ENCODE results near the gene LCP2. TPM values are rescaled to one million over a fixed set of nuclear protein-coding genes. Genes with fewer than 3 reads are reported as not detected.

The LCP2 gene
- total RNA-seq, 1 donor from 2014 or later, result 25.5 TPM

DNA sequence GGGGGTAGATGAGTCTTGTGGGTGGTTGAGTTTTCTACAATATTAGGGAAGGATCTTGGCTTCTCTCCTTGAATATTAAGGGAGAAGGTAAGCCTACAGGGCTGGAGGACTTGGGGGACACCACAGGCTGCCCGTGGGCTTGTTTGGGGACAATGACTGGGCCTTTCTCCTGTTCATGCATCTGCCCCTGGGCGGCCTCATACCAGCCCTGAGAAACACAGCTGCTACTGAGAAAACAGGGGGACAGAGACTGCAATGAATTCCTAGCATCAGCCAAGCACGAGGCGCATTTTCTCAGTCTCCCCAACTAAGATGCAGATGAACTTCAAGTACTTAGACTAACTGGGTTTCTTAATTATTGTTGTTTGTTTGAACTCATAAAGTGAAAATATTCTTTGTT lies 40.2 kb downstream of the LCP2 start:
- DNase-seq (ENCODE audit: extremely low spot score in 2 of 2), result no peak
- Histone ChIP-seq H3K4me1 (peaks cover 9% of the 10 kb centered on the region), H3K27ac (no peak overlapping the region), H3K4me3 (no peak overlapping the region), H3K9me3 (no peaks in the 10 kb centered on the region), H3K27me3 (no peaks in the 10 kb centered on the region), H3K36me3 (no peaks in the 10 kb centered on the region)
- TF ChIP-seq POLR2A (IDR thresholded peaks at IDR 0.05) (no peak), POLR2AphosphoS5 (IDR thresholded peaks at IDR 0.05; ENCODE audit: insufficient read depth in 1 of 2, low read depth in 1 of 2) (no peak)
- TF ChIP-seq, protein P1, sequence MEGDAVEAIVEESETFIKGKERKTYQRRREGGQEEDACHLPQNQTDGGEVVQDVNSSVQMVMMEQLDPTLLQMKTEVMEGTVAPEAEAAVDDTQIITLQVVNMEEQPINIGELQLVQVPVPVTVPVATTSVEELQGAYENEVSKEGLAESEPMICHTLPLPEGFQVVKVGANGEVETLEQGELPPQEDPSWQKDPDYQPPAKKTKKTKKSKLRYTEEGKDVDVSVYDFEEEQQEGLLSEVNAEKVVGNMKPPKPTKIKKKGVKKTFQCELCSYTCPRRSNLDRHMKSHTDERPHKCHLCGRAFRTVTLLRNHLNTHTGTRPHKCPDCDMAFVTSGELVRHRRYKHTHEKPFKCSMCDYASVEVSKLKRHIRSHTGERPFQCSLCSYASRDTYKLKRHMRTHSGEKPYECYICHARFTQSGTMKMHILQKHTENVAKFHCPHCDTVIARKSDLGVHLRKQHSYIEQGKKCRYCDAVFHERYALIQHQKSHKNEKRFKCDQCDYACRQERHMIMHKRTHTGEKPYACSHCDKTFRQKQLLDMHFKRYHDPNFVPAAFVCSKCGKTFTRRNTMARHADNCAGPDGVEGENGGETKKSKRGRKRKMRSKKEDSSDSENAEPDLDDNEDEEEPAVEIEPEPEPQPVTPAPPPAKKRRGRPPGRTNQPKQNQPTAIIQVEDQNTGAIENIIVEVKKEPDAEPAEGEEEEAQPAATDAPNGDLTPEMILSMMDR (IDR thresholded peaks at IDR 0.05), result no peak
- intact Hi-C loops (cut with DNase I), result no loop called here

DNA sequence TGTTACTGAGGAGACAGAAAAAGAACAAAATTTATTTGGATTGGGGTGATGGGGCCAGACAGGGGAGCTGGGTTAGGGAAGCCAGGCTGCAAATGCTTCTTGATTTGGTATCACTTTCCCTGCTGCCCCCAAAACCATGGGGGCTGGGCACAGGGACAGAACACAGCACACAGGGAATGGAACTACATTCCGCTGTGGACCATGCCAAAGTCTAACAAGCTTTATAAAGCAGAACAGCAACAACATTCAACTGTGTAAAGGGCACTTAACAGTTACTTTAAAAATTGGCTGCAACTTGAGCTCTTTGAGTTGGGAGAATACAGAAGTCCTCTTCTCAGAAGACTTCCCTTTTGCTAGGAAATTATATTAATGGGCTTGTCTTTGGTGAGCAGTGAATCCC lies 41.0 kb downstream of the LCP2 start:
- Histone ChIP-seq H3K36me3 (no peaks in the 10 kb centered on the region), H3K27ac (no peak overlapping the region)
- intact Hi-C loops (cut with DNase I), result no loop called here

DNA sequence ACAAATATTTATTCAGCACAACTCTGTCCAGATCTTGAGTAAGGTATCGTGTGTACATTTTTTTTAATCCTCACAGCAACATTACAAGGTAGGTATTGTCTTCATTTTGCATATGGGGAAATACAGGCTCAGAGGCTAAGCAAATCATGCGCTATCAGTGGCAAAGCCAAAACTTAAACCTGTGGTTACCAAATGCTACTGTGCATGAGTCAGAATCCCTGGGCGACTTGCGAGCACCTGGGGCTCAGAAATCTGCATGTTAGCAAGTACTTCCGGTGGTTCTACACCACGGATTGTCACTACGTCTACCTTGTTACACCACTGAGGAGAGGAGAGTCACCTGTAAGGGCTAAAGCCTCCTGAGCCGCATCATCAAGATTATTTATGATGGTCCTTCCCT lies 43.5 kb downstream of the LCP2 start:
- no peaks in the 10 kb centered on the region for H3K36me3 ChIP-seq
- H3K27ac ChIP-seq, result no peak overlapping the region
- no peak for TF ChIP-seq POLR2AphosphoS5 (IDR thresholded peaks at IDR 0.05; ENCODE audit: insufficient read depth in 1 of 2, low read depth in 1 of 2)
- TF ChIP-seq, protein P1 (IDR thresholded peaks at IDR 0.05), result no peak
- no peak for TF ChIP-seq POLR2A (IDR thresholded peaks at IDR 0.05)
- no peak for DNase-seq (ENCODE audit: extremely low spot score in 2 of 2)
- H3K9me3 ChIP-seq, result no peaks in the 10 kb centered on the region
- H3K4me3 ChIP-seq, result no peak overlapping the region
- intact Hi-C loops (cut with DNase I), result no loop called here
- H3K27me3 ChIP-seq, result no peaks in the 10 kb centered on the region
- peaks cover 35% of the 10 kb centered on the region for H3K4me1 ChIP-seq

More for the DNA sequence above, 41.0 kb downstream of the LCP2 start:
- no peak for DNase-seq (ENCODE audit: extremely low spot score in 2 of 2)
- TF ChIP-seq POLR2A (IDR thresholded peaks at IDR 0.05) (no peak), POLR2AphosphoS5 (IDR thresholded peaks at IDR 0.05; ENCODE audit: insufficient read depth in 1 of 2, low read depth in 1 of 2) (no peak)
- TF ChIP-seq, protein P1 (IDR thresholded peaks at IDR 0.05), result no peak
- no peaks in the 10 kb centered on the region for H3K27me3 ChIP-seq
- H3K4me3 ChIP-seq, result no peak overlapping the region
- peaks cover 17% of the 10 kb centered on the region for H3K4me1 ChIP-seq
- no peaks in the 10 kb centered on the region for H3K9me3 ChIP-seq

DNA sequence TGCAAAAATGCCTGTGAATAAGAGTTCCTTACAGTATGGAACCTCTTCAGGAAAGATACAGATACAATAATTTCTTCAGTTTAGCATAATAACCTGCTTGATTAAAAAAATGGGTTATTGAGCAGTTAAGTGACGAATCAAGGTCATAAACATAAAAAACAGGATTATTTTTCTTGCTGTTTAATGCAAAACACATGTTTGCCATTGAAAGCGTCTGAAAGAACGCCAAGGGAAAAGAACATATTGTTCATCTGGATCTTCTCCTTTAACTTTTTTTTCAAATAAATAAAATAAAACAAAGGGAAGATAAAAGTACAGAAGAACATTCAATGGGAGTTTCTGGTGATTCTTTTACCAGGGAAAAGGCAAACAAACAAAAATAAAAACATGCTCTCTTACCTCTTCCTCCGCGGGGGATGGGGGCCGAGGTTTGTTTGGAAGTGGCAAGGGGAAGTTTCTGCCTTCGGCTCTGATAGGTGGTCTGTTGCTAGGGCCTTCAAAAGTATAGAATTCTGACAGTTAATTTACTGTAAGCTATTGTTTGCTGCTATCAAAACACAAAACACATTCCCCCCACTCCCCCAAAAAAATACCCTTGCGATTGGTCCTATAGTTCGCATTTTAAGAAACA lies 44.7 kb downstream of the LCP2 start:
- Histone ChIP-seq H3K4me3 (no peak overlapping the region), H3K27ac (peak overlapping the region; percentile 1), H3K27me3 (no peaks in the 10 kb centered on the region), H3K4me1 (peaks cover 46% of the 10 kb centered on the region), H3K36me3 (no peaks in the 10 kb centered on the region), H3K9me3 (no peaks in the 10 kb centered on the region)
- no peak for DNase-seq (ENCODE audit: extremely low spot score in 2 of 2)
- intact Hi-C loops (cut with DNase I), result no loop called here
- no peak for TF ChIP-seq POLR2AphosphoS5 (IDR thresholded peaks at IDR 0.05; ENCODE audit: insufficient read depth in 1 of 2, low read depth in 1 of 2)
- TF ChIP-seq POLR2A (IDR thresholded peaks at IDR 0.05), result no peak
- TF ChIP-seq, protein P1 (IDR thresholded peaks at IDR 0.05), result no peak

DNA sequence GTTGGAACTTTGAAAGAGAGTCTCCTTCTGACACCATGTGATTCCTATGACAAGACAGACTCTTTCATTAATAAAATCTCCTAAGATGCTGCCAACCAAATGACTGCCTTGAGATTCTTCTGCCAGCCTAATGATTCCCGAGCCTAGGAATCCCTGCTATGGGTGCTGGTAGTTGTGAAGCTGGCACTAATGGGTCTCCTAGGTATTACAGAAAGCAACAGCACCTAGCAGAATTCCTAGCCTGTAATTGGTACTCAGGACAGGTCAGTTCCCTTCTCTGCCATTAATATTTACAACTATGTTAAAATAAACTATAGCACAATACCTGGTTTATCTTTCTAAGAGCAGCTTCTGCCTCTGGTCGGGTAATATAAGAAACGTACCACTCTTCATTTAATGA lies 45.5 kb downstream of the LCP2 start:
- Histone ChIP-seq H3K4me1 (peaks cover 53% of the 10 kb centered on the region), H3K36me3 (no peaks in the 10 kb centered on the region), H3K9me3 (no peaks in the 10 kb centered on the region), H3K4me3 (no peak overlapping the region), H3K27ac (peak overlapping the region; percentile 32), H3K27me3 (no peaks in the 10 kb centered on the region)
- intact Hi-C loops (cut with DNase I), result no loop called here
- TF ChIP-seq POLR2AphosphoS5 (IDR thresholded peaks at IDR 0.05; ENCODE audit: insufficient read depth in 1 of 2, low read depth in 1 of 2), result no peak
- DNase-seq (ENCODE audit: extremely low spot score in 2 of 2), result no peak
